HL-60 (cell line): ENCODE measurements around the gene LOXL3.
A peak's percentile ranks its signal among the peaks of the same experiment; 100 is the strongest.

Experiments
- DNase-seq, 2 experiments: peaks; one replicate each; pipeline ENCODE4 v3.0.0-alpha.2; 2010 to 2020; ENCODE audit warnings: low read depth in 1 of 2, low spot score in 1 of 2
- H3K27ac ChIP-seq: fragments of 250-450 bp; sonication (Bioruptor Pico); replicated peaks from 2 replicates; pipeline ENCODE4 v1.5.1; 2020; ENCODE audit warnings: mild to moderate bottlenecking, moderate library complexity
- H3K27me3 ChIP-seq: fragments of 250-450 bp; sonication (Bioruptor Pico); 2 replicates; pipeline ENCODE4 v1.5.1; 2021; ENCODE audit warnings: mild to moderate bottlenecking, moderate library complexity; ENCODE audit not compliant: insufficient read depth, poor library complexity, severe bottlenecking
- H3K4me3 ChIP-seq: replicated peaks from 2 replicates; pipeline ENCODE4 v1.5.1; 2011; ENCODE audit warnings: mild to moderate bottlenecking, control low read depth, low read length; ENCODE audit not compliant: insufficient read depth
- GABPA ChIP-seq: IDR thresholded peaks from 2 replicates; pipeline ENCODE4 v1.6.1; 2012; ENCODE audit warnings: low read depth
- POLR2AphosphoS5 ChIP-seq: IDR thresholded peaks from 2 replicates; pipeline ENCODE4 v1.6.1; 2012; ENCODE audit warnings: low read depth
- SPI1 ChIP-seq: IDR thresholded peaks from 2 replicates; pipeline ENCODE4 v1.6.1; 2012; ENCODE audit warnings: low read depth, mild to moderate bottlenecking, borderline replicate concordance
- TF ChIP-seq, protein P1 (sequence below): IDR thresholded peaks from 2 replicates; pipeline ENCODE4 v1.6.1; 2012; ENCODE audit warnings: low read depth; ENCODE audit not compliant: insufficient replicate concordance
- TF ChIP-seq, protein P2 (sequence below): IDR thresholded peaks from one replicate; pipeline ENCODE4 v1.5.1; 2011; ENCODE audit warnings: low read length, control low read depth, inconsistent platforms; ENCODE audit not compliant: insufficient read depth

LOXL3 gene

DNA sequence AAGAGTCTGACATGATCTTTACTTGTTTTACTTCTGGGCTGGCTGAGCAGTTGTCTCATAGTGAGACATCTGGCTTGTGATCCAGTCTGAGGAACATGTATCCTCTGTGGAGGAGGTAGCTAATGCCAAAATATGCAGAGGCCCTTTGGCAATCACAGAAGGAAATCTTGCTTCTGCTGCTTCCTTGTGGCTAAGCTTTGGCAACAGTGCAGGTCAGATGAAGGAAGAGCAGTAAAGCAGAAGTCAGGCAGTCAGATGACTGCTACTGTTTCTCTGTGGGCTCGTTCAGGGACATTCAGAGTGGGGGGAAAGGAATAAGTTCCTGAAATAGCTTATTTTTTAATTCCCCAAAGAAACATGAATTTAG is 23.1 kb upstream of the LOXL3 start:
- Histone ChIP-seq H3K27me3 (no peaks in the 10 kb centered on the region), H3K4me3 (no peak overlapping the region), H3K27ac (peak overlapping the region; percentile 89)
- TF ChIP-seq, protein P1, sequence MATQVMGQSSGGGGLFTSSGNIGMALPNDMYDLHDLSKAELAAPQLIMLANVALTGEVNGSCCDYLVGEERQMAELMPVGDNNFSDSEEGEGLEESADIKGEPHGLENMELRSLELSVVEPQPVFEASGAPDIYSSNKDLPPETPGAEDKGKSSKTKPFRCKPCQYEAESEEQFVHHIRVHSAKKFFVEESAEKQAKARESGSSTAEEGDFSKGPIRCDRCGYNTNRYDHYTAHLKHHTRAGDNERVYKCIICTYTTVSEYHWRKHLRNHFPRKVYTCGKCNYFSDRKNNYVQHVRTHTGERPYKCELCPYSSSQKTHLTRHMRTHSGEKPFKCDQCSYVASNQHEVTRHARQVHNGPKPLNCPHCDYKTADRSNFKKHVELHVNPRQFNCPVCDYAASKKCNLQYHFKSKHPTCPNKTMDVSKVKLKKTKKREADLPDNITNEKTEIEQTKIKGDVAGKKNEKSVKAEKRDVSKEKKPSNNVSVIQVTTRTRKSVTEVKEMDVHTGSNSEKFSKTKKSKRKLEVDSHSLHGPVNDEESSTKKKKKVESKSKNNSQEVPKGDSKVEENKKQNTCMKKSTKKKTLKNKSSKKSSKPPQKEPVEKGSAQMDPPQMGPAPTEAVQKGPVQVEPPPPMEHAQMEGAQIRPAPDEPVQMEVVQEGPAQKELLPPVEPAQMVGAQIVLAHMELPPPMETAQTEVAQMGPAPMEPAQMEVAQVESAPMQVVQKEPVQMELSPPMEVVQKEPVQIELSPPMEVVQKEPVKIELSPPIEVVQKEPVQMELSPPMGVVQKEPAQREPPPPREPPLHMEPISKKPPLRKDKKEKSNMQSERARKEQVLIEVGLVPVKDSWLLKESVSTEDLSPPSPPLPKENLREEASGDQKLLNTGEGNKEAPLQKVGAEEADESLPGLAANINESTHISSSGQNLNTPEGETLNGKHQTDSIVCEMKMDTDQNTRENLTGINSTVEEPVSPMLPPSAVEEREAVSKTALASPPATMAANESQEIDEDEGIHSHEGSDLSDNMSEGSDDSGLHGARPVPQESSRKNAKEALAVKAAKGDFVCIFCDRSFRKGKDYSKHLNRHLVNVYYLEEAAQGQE: no peak
- TF ChIP-seq GABPA: no peak
- peak; percentile 94 for TF ChIP-seq POLR2AphosphoS5
- TF ChIP-seq, protein P2, sequence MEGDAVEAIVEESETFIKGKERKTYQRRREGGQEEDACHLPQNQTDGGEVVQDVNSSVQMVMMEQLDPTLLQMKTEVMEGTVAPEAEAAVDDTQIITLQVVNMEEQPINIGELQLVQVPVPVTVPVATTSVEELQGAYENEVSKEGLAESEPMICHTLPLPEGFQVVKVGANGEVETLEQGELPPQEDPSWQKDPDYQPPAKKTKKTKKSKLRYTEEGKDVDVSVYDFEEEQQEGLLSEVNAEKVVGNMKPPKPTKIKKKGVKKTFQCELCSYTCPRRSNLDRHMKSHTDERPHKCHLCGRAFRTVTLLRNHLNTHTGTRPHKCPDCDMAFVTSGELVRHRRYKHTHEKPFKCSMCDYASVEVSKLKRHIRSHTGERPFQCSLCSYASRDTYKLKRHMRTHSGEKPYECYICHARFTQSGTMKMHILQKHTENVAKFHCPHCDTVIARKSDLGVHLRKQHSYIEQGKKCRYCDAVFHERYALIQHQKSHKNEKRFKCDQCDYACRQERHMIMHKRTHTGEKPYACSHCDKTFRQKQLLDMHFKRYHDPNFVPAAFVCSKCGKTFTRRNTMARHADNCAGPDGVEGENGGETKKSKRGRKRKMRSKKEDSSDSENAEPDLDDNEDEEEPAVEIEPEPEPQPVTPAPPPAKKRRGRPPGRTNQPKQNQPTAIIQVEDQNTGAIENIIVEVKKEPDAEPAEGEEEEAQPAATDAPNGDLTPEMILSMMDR: no peak
- peak; percentile 96 for TF ChIP-seq SPI1
- DNase-seq: peak in 1 of 2 experiments; percentile 94

DNA sequence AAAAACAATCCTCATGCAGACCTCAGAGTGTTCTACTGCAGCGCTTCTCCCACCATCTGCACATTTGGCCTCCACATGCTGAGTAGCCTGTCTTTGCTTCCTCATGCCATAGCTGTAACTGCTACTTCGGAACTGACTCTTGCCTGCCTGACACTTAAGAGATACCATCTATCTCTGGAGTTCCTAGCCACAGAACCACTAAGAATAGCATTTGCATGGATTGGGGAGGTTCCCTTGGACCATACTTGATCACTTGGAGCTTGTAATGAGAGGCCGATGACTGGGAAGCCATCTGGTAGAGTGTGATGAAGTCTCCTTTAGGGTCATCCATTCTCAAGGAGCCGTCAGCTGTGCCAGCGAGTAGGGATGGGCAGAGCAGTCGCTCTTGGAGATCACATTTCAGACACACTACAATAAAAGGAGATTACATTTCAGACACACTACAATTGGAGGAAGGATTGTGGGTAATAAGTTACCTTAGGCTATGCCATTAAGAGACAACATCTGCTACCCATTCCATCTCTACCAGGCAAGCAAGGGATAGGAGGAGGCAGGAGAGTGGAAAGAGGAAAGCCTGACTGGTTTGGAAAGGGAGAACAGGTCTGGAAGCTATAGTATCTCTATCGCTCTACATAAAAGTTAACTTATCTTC is 22.6 kb upstream of the LOXL3 start:
- TF ChIP-seq SPI1 (no peak), GABPA (no peak), POLR2AphosphoS5 (no peak)
- TF ChIP-seq, protein P2: no peak
- TF ChIP-seq, protein P1: no peak
- peak in 1 of 2 experiments; percentile 43 for DNase-seq
- Histone ChIP-seq H3K27me3 (no peaks in the 10 kb centered on the region), H3K4me3 (no peak overlapping the region), H3K27ac (peak overlapping the region; percentile 89)

DNA sequence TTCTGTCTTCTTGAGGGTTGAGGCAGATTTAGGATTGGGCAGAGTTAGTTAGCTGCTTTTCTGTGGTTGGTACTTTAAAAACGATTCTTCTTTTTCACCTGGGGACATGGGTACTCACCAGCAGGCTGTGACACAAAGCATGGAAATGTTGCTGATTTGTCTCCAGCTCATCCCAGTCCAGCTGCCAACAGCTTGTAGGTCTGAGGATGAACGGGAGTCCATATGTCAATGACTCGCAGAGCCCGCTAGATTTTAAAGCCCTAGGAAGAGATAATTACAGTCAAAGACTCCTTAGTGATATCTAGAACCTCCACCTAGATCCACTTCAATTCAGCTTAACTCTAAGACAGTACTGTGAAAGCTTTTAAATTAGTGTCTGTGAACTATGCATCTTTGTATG is 21.6 kb upstream of the LOXL3 start:
- DNase-seq: no peak
- peak overlapping the region; percentile 89 for H3K27ac ChIP-seq

More for the DNA sequence above, 21.6 kb upstream of the LOXL3 start:
- no peaks in the 10 kb centered on the region for H3K27me3 ChIP-seq
- TF ChIP-seq, protein P1: no peak
- TF ChIP-seq SPI1 (no peak), POLR2AphosphoS5 (no peak), GABPA (no peak)
- TF ChIP-seq, protein P2: no peak
- H3K4me3 ChIP-seq: no peak overlapping the region
